ENCODE results near the gene ANKS3. TPM values are rescaled to one million over a fixed set of nuclear protein-coding genes. Genes with fewer than 3 reads are reported as not detected.

ANKS3 gene
- total RNA-seq, 5 donors from 2014 or later (not counting 1 experiment from before 2014, with no cell fraction given), result 24.2 to 37.1 (median 32.2) TPM

GRCh38 chr16:4724661-4725270 is 9.3 kb downstream of the ANKS3 start:
- no peaks in the 10 kb centered on the region for H3K27me3 Mint-ChIP-seq
- H3K4me3 ChIP-seq (ENCODE audit: control insufficient read depth in 1 of 2, extremely low read depth in 1 of 2, low read length in 1 of 2), result no peak overlapping the region
- ATAC-seq (replicated peaks in 1 of 4) (no peak), DNase-seq (no peak)
- CTCF ChIA-PET, result no interaction called here
- H3K27me3 ChIP-seq (replicated peaks in 1 of 2; ENCODE audit: control insufficient read depth in 2 of 2, extremely low read depth in 1 of 2, insufficient read depth in 2 of 2, low read length in 1 of 2), result no peaks in the 10 kb centered on the region
- H3K4me1 Mint-ChIP-seq, result no peaks in the 10 kb centered on the region
- H3K27ac Mint-ChIP-seq, result no peak overlapping the region
- WGBS (ENCODE audit: insufficient coverage), result 94% methylated on average over 10 of the region's 11 CpGs
- no peaks in the 10 kb centered on the region for H3K4me1 ChIP-seq (ENCODE audit: control insufficient read depth in 1 of 2, extremely low read depth in 1 of 2, insufficient read depth in 2 of 2, low read length in 2 of 2)
- POLR2A ChIA-PET, result interaction anchor here in 1 of 2 donors (0.5 kb wide), 1 partner anchor 133 kb away, joined by 4 read pairs; no protein-coding TSS in a partner anchor
- peaks cover 10 to 44% of the 10 kb centered on the region in 2 donors for H3K36me3 ChIP-seq (ENCODE audit: control insufficient read depth in 2 of 2, extremely low read depth in 1 of 2, insufficient read depth in 1 of 2, low read length in 1 of 2)
- no peaks in the 10 kb centered on the region for H3K9me3 ChIP-seq
- H3K9me3 Mint-ChIP-seq, result no peaks in the 10 kb centered on the region
- H3K4me3 Mint-ChIP-seq, result no peak overlapping the region
- H3K36me3 Mint-ChIP-seq, result peaks cover 22% of the 10 kb centered on the region
- H3K27ac ChIP-seq (ENCODE audit: low read length), result no peak overlapping the region

GRCh38 chr16:4723071-4723767 is 10.9 kb downstream of the ANKS3 start:
- DNase-seq, result no peak
- H3K36me3 Mint-ChIP-seq, result peaks cover 15% of the 10 kb centered on the region
- no peaks in the 10 kb centered on the region for H3K27me3 Mint-ChIP-seq
- H3K4me1 Mint-ChIP-seq, result no peaks in the 10 kb centered on the region
- no peak for ATAC-seq (replicated peaks in 1 of 4)
- H3K9me3 Mint-ChIP-seq, result no peaks in the 10 kb centered on the region
- whole genome bisulfite sequencing (ENCODE audit: insufficient coverage), result 92% methylated on average over 12 of the region's 14 CpGs
- peaks cover 10 to 31% of the 10 kb centered on the region in 2 donors for H3K36me3 ChIP-seq (ENCODE audit: control insufficient read depth in 2 of 2, extremely low read depth in 1 of 2, insufficient read depth in 1 of 2, low read length in 1 of 2)
- H3K9me3 ChIP-seq, result no peaks in the 10 kb centered on the region
- no peaks in the 10 kb centered on the region for H3K27me3 ChIP-seq (replicated peaks in 1 of 2; ENCODE audit: control insufficient read depth in 2 of 2, extremely low read depth in 1 of 2, insufficient read depth in 2 of 2, low read length in 1 of 2)
- no peak overlapping the region for H3K4me3 ChIP-seq (ENCODE audit: control insufficient read depth in 1 of 2, extremely low read depth in 1 of 2, low read length in 1 of 2)
- POLR2A ChIA-PET, result no interaction called here
- H3K27ac ChIP-seq (ENCODE audit: low read length), result no peak overlapping the region
- H3K4me1 ChIP-seq (ENCODE audit: control insufficient read depth in 1 of 2, extremely low read depth in 1 of 2, insufficient read depth in 2 of 2, low read length in 2 of 2), result no peaks in the 10 kb centered on the region
- no peak overlapping the region for H3K27ac Mint-ChIP-seq
- no peak overlapping the region for H3K4me3 Mint-ChIP-seq
- CTCF ChIA-PET, result no interaction called here

GRCh38 chr16:4718466-4718865 is 15.6 kb downstream of the ANKS3 start:
- CTCF ChIA-PET, result no interaction called here
- peaks cover 23% of the 10 kb centered on the region for H3K36me3 Mint-ChIP-seq
- no peaks in the 10 kb centered on the region for H3K27me3 Mint-ChIP-seq
- Histone ChIP-seq H3K4me1 (ENCODE audit: control insufficient read depth in 1 of 2, extremely low read depth in 1 of 2, insufficient read depth in 2 of 2, low read length in 2 of 2) (no peaks in the 10 kb centered on the region), H3K4me3 (ENCODE audit: control insufficient read depth in 1 of 2, extremely low read depth in 1 of 2, low read length in 1 of 2) (no peak overlapping the region), H3K36me3 (ENCODE audit: control insufficient read depth in 2 of 2, extremely low read depth in 1 of 2, insufficient read depth in 1 of 2, low read length in 1 of 2) (peaks cover 0 to 21% of the 10 kb centered on the region in 2 donors), H3K9me3 (no peaks in the 10 kb centered on the region), H3K27me3 (replicated peaks in 1 of 2; ENCODE audit: control insufficient read depth in 2 of 2, extremely low read depth in 1 of 2, insufficient read depth in 2 of 2, low read length in 1 of 2) (no peaks in the 10 kb centered on the region), H3K27ac (ENCODE audit: low read length) (no peak overlapping the region)
- H3K4me3 Mint-ChIP-seq, result no peak overlapping the region
- POLR2A ChIA-PET, result no interaction called here
- no peak for ATAC-seq (replicated peaks in 1 of 4)
- no peaks in the 10 kb centered on the region for H3K9me3 Mint-ChIP-seq
- no peak overlapping the region for H3K27ac Mint-ChIP-seq
- no peaks in the 10 kb centered on the region for H3K4me1 Mint-ChIP-seq
- WGBS (ENCODE audit: insufficient coverage), result 95% methylated on average over 5 of the region's 5 CpGs
- DNase-seq, result no peak

- H3K4me3 Mint-ChIP-seq, result no peak overlapping the region
- ChIA-PET CTCF (no interaction called here), POLR2A (interaction anchor here in 1 of 2 donors (0.6 kb wide), 1 partner anchor 25 kb away, joined by 8 read pairs; no protein-coding TSS in a partner anchor)
- no peaks in the 10 kb centered on the region for H3K9me3 ChIP-seq
- no peaks in the 10 kb centered on the region for H3K4me1 Mint-ChIP-seq
- H3K4me1 ChIP-seq (ENCODE audit: control insufficient read depth in 1 of 2, extremely low read depth in 1 of 2, insufficient read depth in 2 of 2, low read length in 2 of 2), result no peaks in the 10 kb centered on the region
- no peaks in the 10 kb centered on the region for H3K9me3 Mint-ChIP-seq
- no CpG with 5 or more reads among the region's 2 CpGs for WGBS (ENCODE audit: insufficient coverage)
- no peaks in the 10 kb centered on the region for H3K27me3 ChIP-seq (replicated peaks in 1 of 2; ENCODE audit: control insufficient read depth in 2 of 2, extremely low read depth in 1 of 2, insufficient read depth in 2 of 2, low read length in 1 of 2)
- no peak overlapping the region for H3K27ac ChIP-seq (ENCODE audit: low read length)
- H3K36me3 ChIP-seq (ENCODE audit: control insufficient read depth in 2 of 2, extremely low read depth in 1 of 2, insufficient read depth in 1 of 2, low read length in 1 of 2), result peaks cover 3 to 27% of the 10 kb centered on the region in 2 donors
- peaks cover 28% of the 10 kb centered on the region for H3K36me3 Mint-ChIP-seq
- no peak overlapping the region for H3K27ac Mint-ChIP-seq
- H3K27me3 Mint-ChIP-seq, result no peaks in the 10 kb centered on the region
- ATAC-seq (replicated peaks in 1 of 4) (no peak), DNase-seq (no peak)
- no peak overlapping the region for H3K4me3 ChIP-seq (ENCODE audit: control insufficient read depth in 1 of 2, extremely low read depth in 1 of 2, low read length in 1 of 2)
These were observed 19.1 kb downstream of the ANKS3 start for GRCh38 chr16:4714996-4715395.

GRCh38 chr16:4713663-4714501 is 20.2 kb downstream of the ANKS3 start:
- Histone ChIP-seq H3K4me1 (ENCODE audit: control insufficient read depth in 1 of 2, extremely low read depth in 1 of 2, insufficient read depth in 2 of 2, low read length in 2 of 2) (no peaks in the 10 kb centered on the region), H3K27me3 (replicated peaks in 1 of 2; ENCODE audit: control insufficient read depth in 2 of 2, extremely low read depth in 1 of 2, insufficient read depth in 2 of 2, low read length in 1 of 2) (no peaks in the 10 kb centered on the region), H3K36me3 (ENCODE audit: control insufficient read depth in 2 of 2, extremely low read depth in 1 of 2, insufficient read depth in 1 of 2, low read length in 1 of 2) (peaks cover 3 to 32% of the 10 kb centered on the region in 2 donors), H3K9me3 (no peaks in the 10 kb centered on the region), H3K4me3 (ENCODE audit: control insufficient read depth in 1 of 2, extremely low read depth in 1 of 2, low read length in 1 of 2) (no peak overlapping the region), H3K27ac (ENCODE audit: low read length) (no peak overlapping the region)
- 90% methylated on average over 18 of the region's 18 CpGs for WGBS (ENCODE audit: insufficient coverage)
- Mint-ChIP-seq H3K27ac (no peak overlapping the region), H3K27me3 (no peaks in the 10 kb centered on the region), H3K9me3 (no peaks in the 10 kb centered on the region), H3K4me1 (no peaks in the 10 kb centered on the region), H3K36me3 (peaks cover 35% of the 10 kb centered on the region), H3K4me3 (no peak overlapping the region)
- ATAC-seq (replicated peaks in 1 of 4) (no peak), DNase-seq (no peak)
- POLR2A ChIA-PET, result no interaction called here
- CTCF ChIA-PET, result no interaction called here

GRCh38 chr16:4709481-4709880 is 24.6 kb downstream of the ANKS3 start:
- no peaks in the 10 kb centered on the region for H3K27me3 Mint-ChIP-seq
- WGBS (ENCODE audit: insufficient coverage), result no CpG with 5 or more reads among the region's 4 CpGs
- H3K4me3 ChIP-seq (ENCODE audit: control insufficient read depth in 1 of 2, extremely low read depth in 1 of 2, low read length in 1 of 2), result no peak overlapping the region
- ATAC-seq (replicated peaks in 1 of 4) (no peak), DNase-seq (no peak)
- peaks cover 41% of the 10 kb centered on the region for H3K36me3 Mint-ChIP-seq
- no peak overlapping the region for H3K27ac ChIP-seq (ENCODE audit: low read length)
- ChIA-PET POLR2A (no interaction called here), CTCF (no interaction called here)
- H3K4me1 Mint-ChIP-seq, result no peaks in the 10 kb centered on the region
- H3K4me1 ChIP-seq (ENCODE audit: control insufficient read depth in 1 of 2, extremely low read depth in 1 of 2, insufficient read depth in 2 of 2, low read length in 2 of 2), result no peaks in the 10 kb centered on the region
- no peak overlapping the region for H3K4me3 Mint-ChIP-seq
- peaks cover 3 to 46% of the 10 kb centered on the region in 2 donors for H3K36me3 ChIP-seq (ENCODE audit: control insufficient read depth in 2 of 2, extremely low read depth in 1 of 2, insufficient read depth in 1 of 2, low read length in 1 of 2)
- no peaks in the 10 kb centered on the region for H3K9me3 ChIP-seq
- H3K9me3 Mint-ChIP-seq, result no peaks in the 10 kb centered on the region
- H3K27ac Mint-ChIP-seq, result no peak overlapping the region
- H3K27me3 ChIP-seq (replicated peaks in 1 of 2; ENCODE audit: control insufficient read depth in 2 of 2, extremely low read depth in 1 of 2, insufficient read depth in 2 of 2, low read length in 1 of 2), result no peaks in the 10 kb centered on the region
